Breast epithelium (tissue), 3 donors: Measurements from ENCODE around the gene CHD3.

ENCODE experiments used
- POLR2A ChIP-seq: fragments of 450-650 bp; IDR thresholded peaks from one replicate; pipeline ENCODE4 v1.6.1; 2016; ENCODE audit warnings: antibody characterized with exemption, mild to moderate bottlenecking, moderate library complexity
- POLR2AphosphoS5 ChIP-seq, 3 donors: sonication (generic); formaldehyde crosslinking; IDR thresholded peaks; one replicate each; pipeline ENCODE4 v1.6.1; 2017; ENCODE audit warnings: antibody characterized with exemption in 3 of 3
- TF ChIP-seq, protein P1 (sequence below), 3 donors: fragments of 450-650 bp; IDR thresholded peaks; one replicate each; pipeline ENCODE4 v1.5.1; 2016 to 2017; ENCODE audit warnings: antibody characterized with exemption in 3 of 3, mild to moderate bottlenecking in 3 of 3, moderate library complexity in 3 of 3

DNA sequence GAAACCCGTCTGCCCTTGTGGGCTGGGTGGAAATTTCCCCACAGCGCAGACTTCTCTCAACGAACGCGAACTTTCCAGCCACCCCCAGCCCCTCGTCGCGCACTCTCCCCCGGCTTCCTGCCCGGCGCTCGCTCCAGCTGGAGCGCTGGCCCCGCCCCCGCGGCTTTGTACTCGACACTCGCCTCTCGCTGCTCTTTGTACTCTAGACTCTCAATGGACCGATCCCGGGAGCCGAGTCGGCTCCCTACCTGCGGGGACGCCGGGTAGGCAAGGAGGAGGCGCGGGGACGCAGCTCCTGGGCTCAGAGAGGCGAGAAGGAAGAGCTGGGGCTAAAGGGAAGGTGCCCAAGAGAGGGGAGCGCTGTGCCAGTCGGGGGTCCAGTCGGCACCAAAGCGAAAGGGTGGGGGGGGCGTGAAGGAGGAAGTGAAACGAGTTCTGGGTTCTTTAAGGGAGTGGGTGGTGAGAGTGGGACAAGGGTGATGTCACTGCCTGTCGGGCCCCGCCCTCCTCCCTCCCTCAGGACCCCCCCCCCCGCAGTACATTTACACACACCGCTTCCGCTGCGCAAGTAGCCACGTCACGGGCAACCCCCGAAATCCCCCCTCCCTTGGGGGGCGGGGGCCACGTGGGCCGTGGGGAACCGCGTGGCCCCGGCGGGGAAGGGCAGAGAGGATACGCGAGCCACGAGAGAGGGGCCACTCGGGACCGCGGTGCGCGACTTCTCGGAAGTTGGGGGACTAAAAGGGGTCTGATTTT lies 44.9 kb upstream of the CHD3 start:
- TF ChIP-seq POLR2A (no peak), POLR2AphosphoS5 (IDR thresholded peaks at IDR 0.05) (peak in 2 of 3 donors; percentile 59 to 65)
- TF ChIP-seq, protein P1, sequence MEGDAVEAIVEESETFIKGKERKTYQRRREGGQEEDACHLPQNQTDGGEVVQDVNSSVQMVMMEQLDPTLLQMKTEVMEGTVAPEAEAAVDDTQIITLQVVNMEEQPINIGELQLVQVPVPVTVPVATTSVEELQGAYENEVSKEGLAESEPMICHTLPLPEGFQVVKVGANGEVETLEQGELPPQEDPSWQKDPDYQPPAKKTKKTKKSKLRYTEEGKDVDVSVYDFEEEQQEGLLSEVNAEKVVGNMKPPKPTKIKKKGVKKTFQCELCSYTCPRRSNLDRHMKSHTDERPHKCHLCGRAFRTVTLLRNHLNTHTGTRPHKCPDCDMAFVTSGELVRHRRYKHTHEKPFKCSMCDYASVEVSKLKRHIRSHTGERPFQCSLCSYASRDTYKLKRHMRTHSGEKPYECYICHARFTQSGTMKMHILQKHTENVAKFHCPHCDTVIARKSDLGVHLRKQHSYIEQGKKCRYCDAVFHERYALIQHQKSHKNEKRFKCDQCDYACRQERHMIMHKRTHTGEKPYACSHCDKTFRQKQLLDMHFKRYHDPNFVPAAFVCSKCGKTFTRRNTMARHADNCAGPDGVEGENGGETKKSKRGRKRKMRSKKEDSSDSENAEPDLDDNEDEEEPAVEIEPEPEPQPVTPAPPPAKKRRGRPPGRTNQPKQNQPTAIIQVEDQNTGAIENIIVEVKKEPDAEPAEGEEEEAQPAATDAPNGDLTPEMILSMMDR (IDR thresholded peaks at IDR 0.05): peak in 1 of 3 donors; percentile 0
